PC-9 (cell line): ENCODE measurements around the gene PLXNA1. TPM values are rescaled to one million over a fixed set of nuclear protein-coding genes. Genes with fewer than 3 reads are reported as not detected.

Experiments
- BruUV-seq: library from RNA; stranded (reverse); fragments of 400-500 nt; replicated peaks from 2 replicates; lab custom pipeline; 2021; lab: Mats Ljungman, UMichigan
- CTCF ChIA-PET: fragments of 300-600 bp; sonication (Branson Sonifier 250); formaldehyde crosslinking; loops from one replicate; lab custom pipeline; 2022; ENCODE audit warnings: antibody characterized with exemption; lab: Charles Lee
- POLR2A ChIA-PET: fragments of 300-600 bp; sonication (Branson Sonifier 250); formaldehyde crosslinking; loops from one replicate; lab custom pipeline; 2022; ENCODE audit warnings: antibody characterized with exemption; ENCODE audit not compliant: unreplicated experiment; lab: Charles Lee
- DNase-seq, 2 experiments: peaks; one replicate each; pipeline versions ENCODE4 v3.0.0 to v3.0.0-alpha.2; 2015 to 2022; ENCODE audit warnings: mixed read lengths in 1 of 2
- H2AFZ ChIP-seq: fragments of 200-600 bp; sonication (generic); 2 replicates; pipeline ENCODE4 v1.8.1; 2017; ENCODE audit warnings: antibody characterized with exemption
- H3F3A ChIP-seq: fragments of 200-600 bp; sonication (generic); 2 replicates; pipeline ENCODE4 v1.8.1; 2017; ENCODE audit warnings: antibody characterized with exemption, mild to moderate bottlenecking, low read depth; ENCODE audit not compliant: insufficient read depth
- H3K27ac ChIP-seq: fragments of 200-600 bp; sonication (generic); 2 replicates; pipeline ENCODE4 v1.6.1; 2016; ENCODE audit warnings: mixed run types
- H3K27me3 ChIP-seq: fragments of 200-600 bp; sonication (generic); 2 replicates; pipeline ENCODE4 v1.6.1; 2016; ENCODE audit warnings: low read depth, mixed run types; ENCODE audit not compliant: insufficient read depth
- H3K36me3 ChIP-seq: fragments of 200-600 bp; sonication (generic); 2 replicates; pipeline ENCODE4 v1.6.1; 2016; ENCODE audit warnings: low read depth, mixed run types
- H3K4me1 ChIP-seq: fragments of 200-600 bp; sonication (generic); replicated peaks from 2 replicates; pipeline ENCODE4 v1.6.1; 2016; ENCODE audit warnings: mixed run types; ENCODE audit not compliant: insufficient read depth
- H3K4me2 ChIP-seq: fragments of 200-600 bp; sonication (generic); 2 replicates; pipeline ENCODE4 v1.6.1; 2017; ENCODE audit warnings: mixed run types
- H3K4me3 ChIP-seq: fragments of 200-600 bp; sonication (generic); 2 replicates; pipeline ENCODE4 v1.6.1; 2016; ENCODE audit warnings: mixed run types
- H3K79me2 ChIP-seq: fragments of 200-600 bp; sonication (generic); 2 replicates; pipeline ENCODE4 v1.6.1; 2017; ENCODE audit warnings: low read depth, mixed run types
- H3K9me2 ChIP-seq: fragments of 200-600 bp; sonication (generic); 2 replicates; pipeline ENCODE4 v1.8.1; 2017; ENCODE audit warnings: mild to moderate bottlenecking; ENCODE audit not compliant: insufficient read depth
- H3K9me3 ChIP-seq: fragments of 200-600 bp; sonication (generic); 2 replicates; pipeline ENCODE4 v1.8.1; 2016; ENCODE audit warnings: low read depth; ENCODE audit not compliant: insufficient read depth
- H4K20me1 ChIP-seq: fragments of 200-600 bp; sonication (generic); 2 replicates; pipeline ENCODE4 v1.8.1; 2017; ENCODE audit not compliant: insufficient read depth
- EZH2 ChIP-seq: fragments of 200-600 bp; sonication (generic); IDR thresholded peaks from 2 replicates; pipeline ENCODE4 v1.8.0; 2017; ENCODE audit warnings: antibody characterized with exemption, low read depth
- intact Hi-C: fragments of 100-400 bp; cut with micrococcal nuclease; formaldehyde crosslinking; loops from one replicate; pipeline ENCODE4 v1.10.0; 2022; ENCODE audit not compliant: unreplicated experiment
- total RNA-seq: library from RNA; stranded (reverse); gene quantifications from 2 replicates; pipeline ENCODE4 v1.2.3, GENCODE V29; 2021
- TF ChIP-seq, protein P1 (sequence below): fragments of 200-600 bp; sonication (generic); conservative IDR thresholded peaks from 2 replicates; pipeline ENCODE4 v1.6.1; 2017; ENCODE audit warnings: mixed run types, antibody characterized with exemption, mild to moderate bottlenecking, moderate library complexity

Gene PLXNA1
- total RNA-seq, 1 experiment from 2014 or later: 88.2 TPM

DNA sequence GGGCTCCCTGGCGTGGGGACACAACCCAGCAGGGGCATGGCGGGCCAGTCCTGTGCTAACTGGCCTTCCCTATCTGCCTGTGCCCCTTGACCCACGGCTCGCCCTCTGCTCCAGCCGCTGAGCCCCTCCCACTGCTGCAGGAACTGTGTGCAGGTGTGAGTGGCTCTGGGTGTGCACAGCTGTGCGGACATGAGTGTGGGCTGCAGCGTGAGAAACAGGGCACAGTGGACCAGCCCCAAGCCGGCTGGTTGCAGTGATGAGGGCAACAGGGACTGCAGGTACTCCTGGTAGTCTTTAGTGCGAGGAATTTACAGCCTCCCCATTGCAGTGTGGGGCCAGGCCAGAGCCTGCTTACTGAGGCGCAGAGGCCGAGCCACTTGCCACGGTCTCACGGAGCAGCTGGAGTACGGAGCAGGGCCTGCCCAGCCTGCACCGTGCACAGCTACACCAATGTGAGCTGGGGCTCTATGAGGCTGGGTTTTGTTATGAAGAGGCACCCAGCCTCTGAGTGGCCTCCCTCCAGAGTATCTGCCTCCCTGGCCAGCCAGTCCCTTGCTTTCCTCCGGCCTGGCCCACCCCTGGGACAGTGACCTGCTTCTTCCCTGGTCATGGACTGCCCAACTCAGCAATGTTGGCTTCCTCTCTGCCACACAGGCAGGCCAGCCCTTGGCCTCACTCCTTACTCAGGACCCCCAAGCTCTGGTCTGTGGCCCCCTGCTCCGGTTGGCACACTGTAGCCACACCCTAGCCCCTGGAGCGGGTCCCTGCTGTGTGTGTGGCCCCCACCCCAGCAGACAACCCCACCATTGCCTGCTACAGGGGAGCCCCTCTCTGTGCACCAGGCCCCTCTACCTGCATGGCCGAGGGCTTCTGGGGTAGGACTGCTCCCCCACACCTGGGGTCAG lies 47.8 kb downstream of the PLXNA1 start:
- TF ChIP-seq, protein P1, sequence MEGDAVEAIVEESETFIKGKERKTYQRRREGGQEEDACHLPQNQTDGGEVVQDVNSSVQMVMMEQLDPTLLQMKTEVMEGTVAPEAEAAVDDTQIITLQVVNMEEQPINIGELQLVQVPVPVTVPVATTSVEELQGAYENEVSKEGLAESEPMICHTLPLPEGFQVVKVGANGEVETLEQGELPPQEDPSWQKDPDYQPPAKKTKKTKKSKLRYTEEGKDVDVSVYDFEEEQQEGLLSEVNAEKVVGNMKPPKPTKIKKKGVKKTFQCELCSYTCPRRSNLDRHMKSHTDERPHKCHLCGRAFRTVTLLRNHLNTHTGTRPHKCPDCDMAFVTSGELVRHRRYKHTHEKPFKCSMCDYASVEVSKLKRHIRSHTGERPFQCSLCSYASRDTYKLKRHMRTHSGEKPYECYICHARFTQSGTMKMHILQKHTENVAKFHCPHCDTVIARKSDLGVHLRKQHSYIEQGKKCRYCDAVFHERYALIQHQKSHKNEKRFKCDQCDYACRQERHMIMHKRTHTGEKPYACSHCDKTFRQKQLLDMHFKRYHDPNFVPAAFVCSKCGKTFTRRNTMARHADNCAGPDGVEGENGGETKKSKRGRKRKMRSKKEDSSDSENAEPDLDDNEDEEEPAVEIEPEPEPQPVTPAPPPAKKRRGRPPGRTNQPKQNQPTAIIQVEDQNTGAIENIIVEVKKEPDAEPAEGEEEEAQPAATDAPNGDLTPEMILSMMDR: no peak
- no peak for TF ChIP-seq EZH2
- H4K20me1 ChIP-seq: no peaks in the 10 kb centered on the region; the same call in 1 of the 2 replicates
- H3K27me3 ChIP-seq: no peaks in the 10 kb centered on the region
- H3F3A ChIP-seq: 0 out of 2 replicates have a peak, but pooled peaks cover under 1% of the 10 kb centered on the region
- H3K79me2 ChIP-seq: no peaks in the 10 kb centered on the region
- CTCF ChIA-PET: interaction anchor here (0.6 kb wide), 1 partner anchor 46 kb away, joined by 7 read pairs; no protein-coding TSS in a partner anchor
- no peak overlapping the region for H3K4me3 ChIP-seq
- POLR2A ChIA-PET: no interaction called here
- H3K4me2 ChIP-seq: no peak overlapping the region
- no TSS peak for BruUV-seq
- no peak overlapping the region for H3K27ac ChIP-seq
- no peak overlapping the region for H2AFZ ChIP-seq
- intact Hi-C loops: no loop called here
- no peak for DNase-seq
- H3K9me2 ChIP-seq: no peaks in the 10 kb centered on the region
- H3K4me1 ChIP-seq: peaks cover 9% of the 10 kb centered on the region
- H3K9me3 ChIP-seq: no peaks in the 10 kb centered on the region
- H3K36me3 ChIP-seq: no peaks in the 10 kb centered on the region

DNA sequence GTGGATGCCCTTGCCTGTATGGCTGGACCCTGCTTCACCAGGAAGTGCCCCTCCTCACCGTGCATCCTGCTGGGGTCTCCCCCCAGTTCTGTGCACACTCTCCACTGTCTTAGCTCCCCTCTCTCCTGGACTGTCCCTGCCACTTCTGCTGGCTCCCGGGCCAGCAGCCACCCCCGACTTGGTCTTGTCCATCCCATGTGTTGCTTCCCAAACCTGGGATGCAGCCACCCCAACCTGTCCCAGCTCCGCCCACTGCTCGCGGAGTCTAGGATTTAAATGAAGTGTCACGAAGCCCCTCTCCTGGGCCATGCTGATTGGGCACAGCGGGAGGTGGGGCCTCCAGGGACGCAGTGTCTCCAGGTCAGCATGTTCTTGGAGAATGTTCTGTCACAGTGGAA lies 48.5 kb downstream of the PLXNA1 start:
- ChIA-PET CTCF (no interaction called here), POLR2A (no interaction called here)
- no TSS peak for BruUV-seq
- intact Hi-C loops: no loop called here
- Histone ChIP-seq H4K20me1 (no peaks in the 10 kb centered on the region), H3K4me2 (no peak overlapping the region), H3K9me2 (no peaks in the 10 kb centered on the region), H3K4me1 (peaks cover 15% of the 10 kb centered on the region), H2AFZ (no peak overlapping the region), H3K79me2 (no peaks in the 10 kb centered on the region), H3K36me3 (no peaks in the 10 kb centered on the region), H3K4me3 (no peak overlapping the region), H3F3A (peaks cover 5% of the 10 kb centered on the region; the same call in 1 of the 2 replicates), H3K27me3 (no peaks in the 10 kb centered on the region), H3K27ac (no peak overlapping the region), H3K9me3 (no peaks in the 10 kb centered on the region)
- TF ChIP-seq, protein P1: no peak
- TF ChIP-seq EZH2: no peak
- DNase-seq: no peak

DNA sequence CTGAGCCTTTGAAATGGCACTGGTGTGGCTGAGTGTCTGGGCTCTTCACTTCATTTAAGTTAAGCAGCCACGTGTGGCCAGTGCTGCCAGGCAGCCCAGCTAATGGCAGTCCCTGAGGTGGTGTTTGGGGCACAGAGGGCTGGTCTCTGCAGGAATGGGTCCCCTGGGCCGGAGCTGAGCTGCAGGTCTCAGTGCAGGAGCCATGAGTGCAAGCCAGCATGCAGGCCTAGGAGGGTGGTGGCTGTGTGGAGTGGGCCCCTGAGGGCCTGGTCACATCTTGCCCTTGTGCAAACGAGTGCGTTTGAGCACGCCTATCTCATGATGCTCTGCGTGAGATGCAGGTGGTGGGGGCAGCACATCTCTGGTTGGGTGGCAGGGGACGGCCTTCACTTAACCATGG lies 48.9 kb downstream of the PLXNA1 start:
- TF ChIP-seq, protein P1: no peak
- intact Hi-C loops: no loop called here
- Histone ChIP-seq H3K27ac (no peak overlapping the region), H4K20me1 (no peaks in the 10 kb centered on the region), H3K9me3 (no peaks in the 10 kb centered on the region), H3K4me3 (no peak overlapping the region), H3K4me2 (no peak overlapping the region), H3K9me2 (no peaks in the 10 kb centered on the region), H3K27me3 (no peaks in the 10 kb centered on the region), H3K79me2 (no peaks in the 10 kb centered on the region), H2AFZ (no peak overlapping the region), H3K4me1 (peaks cover 15% of the 10 kb centered on the region), H3K36me3 (no peaks in the 10 kb centered on the region), H3F3A (peaks cover 5% of the 10 kb centered on the region; the same call in 1 of the 2 replicates)
- CTCF ChIA-PET: no interaction called here
- POLR2A ChIA-PET: no interaction called here
- no peak for DNase-seq
- no TSS peak for BruUV-seq
